Loucy (cell line): Measurements from ENCODE around the gene LIPI.
"Not testable (repeated sequence)": the region's sequence is repeated elsewhere in the genome, so short reads cannot be mapped to it uniquely, and the experiment has no call there.

Source experiments
- H2AFZ ChIP-seq: fragments of 200-600 bp; sonication (generic); 2 replicates; pipeline ENCODE4 v1.6.0; 2016; ENCODE audit warnings: antibody characterized with exemption, mild to moderate bottlenecking, low read length, moderate library complexity
- H3F3A ChIP-seq: fragments of 200-600 bp; 2 replicates; pipeline ENCODE4 v1.6.0; 2016; ENCODE audit warnings: antibody characterized with exemption, low read depth, mild to moderate bottlenecking
- H3K27me3 ChIP-seq: fragments of 200-600 bp; sonication (generic); 2 replicates; pipeline ENCODE4 v1.6.1; 2014; ENCODE audit warnings: low read length, mild to moderate bottlenecking; ENCODE audit not compliant: insufficient read depth, poor library complexity, severe bottlenecking
- H3K36me3 ChIP-seq: fragments of 200-600 bp; sonication (generic); 2 replicates; pipeline ENCODE4 v1.6.1; 2016; ENCODE audit warnings: low read length; ENCODE audit not compliant: insufficient read depth
- H3K4me1 ChIP-seq: fragments of 200-600 bp; sonication (generic); 2 replicates; pipeline ENCODE4 v1.5.1; 2014; ENCODE audit warnings: low read length, mild to moderate bottlenecking; ENCODE audit not compliant: insufficient read depth, poor library complexity, severe bottlenecking
- H3K4me2 ChIP-seq: fragments of 200-600 bp; sonication (generic); 2 replicates; pipeline ENCODE4 v1.6.0; 2014; ENCODE audit warnings: antibody characterized with exemption, low read length, low read depth, mild to moderate bottlenecking; ENCODE audit not compliant: poor library complexity, severe bottlenecking
- H3K4me3 ChIP-seq: fragments of 200-600 bp; sonication (generic); 2 replicates; pipeline ENCODE4 v1.5.1; 2014; ENCODE audit warnings: low read length, mild to moderate bottlenecking, mixed read lengths; ENCODE audit not compliant: poor library complexity, severe bottlenecking
- H3K79me2 ChIP-seq: fragments of 200-600 bp; sonication (generic); 2 replicates; pipeline ENCODE4 v1.6.1; 2014; ENCODE audit warnings: low read length; ENCODE audit not compliant: insufficient read depth
- H3K9ac ChIP-seq: fragments of 200-600 bp; sonication (generic); 2 replicates; pipeline ENCODE4 v1.6.0; 2014; ENCODE audit warnings: mild to moderate bottlenecking, low read depth, low read length, moderate library complexity; ENCODE audit not compliant: poor library complexity, severe bottlenecking
- H3K9me2 ChIP-seq: fragments of 200-600 bp; sonication (generic); replicated peaks from 2 replicates; pipeline ENCODE4 v1.6.1; 2016; ENCODE audit warnings: low read depth, low read length, mixed read lengths
- H3K9me3 ChIP-seq: fragments of 200-600 bp; sonication (generic); 2 replicates; pipeline ENCODE4 v1.6.1; 2014; ENCODE audit warnings: mild to moderate bottlenecking, antibody characterized with exemption, low read length, low read depth; ENCODE audit not compliant: insufficient read depth
- H4K20me1 ChIP-seq: fragments of 200-600 bp; sonication (generic); 2 replicates; pipeline ENCODE4 v1.6.0; 2014; ENCODE audit warnings: antibody characterized with exemption, low read length, mild to moderate bottlenecking; ENCODE audit not compliant: insufficient read depth, poor library complexity, severe bottlenecking
- EZH2phosphoT487 ChIP-seq: fragments of 200-600 bp; IDR thresholded peaks from 2 replicates; pipeline ENCODE4 v1.6.1; 2018; ENCODE audit warnings: antibody characterized with exemption, mild to moderate bottlenecking, moderate library complexity, borderline replicate concordance
- TF ChIP-seq, protein P1 (sequence below): fragments of 200-600 bp; sonication (generic); conservative IDR thresholded peaks from 2 replicates; pipeline ENCODE4 v1.5.1; 2014; ENCODE audit warnings: mild to moderate bottlenecking, antibody characterized with exemption, low read length

Gene LIPI

DNA sequence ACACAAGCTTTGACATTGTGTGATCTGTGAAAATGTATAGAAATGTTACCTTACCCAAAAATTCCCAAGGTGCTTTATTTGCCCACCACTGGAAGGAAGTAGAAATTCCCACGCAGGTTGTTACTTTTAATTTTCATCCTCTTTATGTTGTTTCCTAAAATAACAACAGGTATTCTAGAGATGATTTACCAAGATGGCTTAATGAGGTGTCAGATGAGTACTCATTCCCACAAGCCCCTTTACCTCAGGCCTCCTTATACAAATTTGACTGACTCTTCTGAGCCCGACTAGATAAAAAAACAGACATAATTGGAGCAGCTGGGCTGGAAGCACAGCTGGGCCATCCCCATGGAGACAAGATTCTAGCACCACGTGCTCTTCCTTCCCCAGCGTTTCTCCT, 114.6 kb downstream of the LIPI start:
- Histone ChIP-seq H3K4me1 (no peaks in the 10 kb centered on the region), H3K9ac (no peak overlapping the region), H3K9me3 (no peaks in the 10 kb centered on the region), H4K20me1 (no peaks in the 10 kb centered on the region), H3K4me2 (no peak overlapping the region), H3K36me3 (peaks cover 12% of the 10 kb centered on the region; the same call in 1 of the 2 replicates), H3K27me3 (no peaks in the 10 kb centered on the region), H3K79me2 (no peaks in the 10 kb centered on the region), H3K9me2 (no peaks in the 10 kb centered on the region), H3F3A (no peaks in the 10 kb centered on the region), H2AFZ (no peak overlapping the region), H3K4me3 (no peak overlapping the region)
- TF ChIP-seq EZH2phosphoT487: no peak

DNA sequence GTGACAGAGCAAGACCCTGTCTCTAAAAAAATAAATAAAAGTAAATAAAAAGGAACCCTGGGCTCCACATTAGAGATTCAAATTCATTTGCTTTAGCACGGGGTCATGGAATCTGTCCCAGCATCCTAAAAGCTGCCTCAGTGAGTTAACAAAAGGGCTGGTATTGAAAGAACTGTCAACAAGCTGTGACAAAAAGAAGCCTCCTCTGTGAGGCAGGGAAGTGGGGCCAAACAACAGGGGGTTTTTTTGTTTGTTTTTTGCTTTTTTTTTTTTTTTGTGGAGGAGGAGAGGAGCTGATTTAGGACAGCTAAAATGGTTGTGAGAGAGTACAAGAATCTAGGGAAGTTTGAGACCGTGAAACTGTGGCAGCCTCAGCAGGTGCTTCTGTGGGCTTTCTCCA, 115.7 kb downstream of the LIPI start:
- TF ChIP-seq, protein P1, sequence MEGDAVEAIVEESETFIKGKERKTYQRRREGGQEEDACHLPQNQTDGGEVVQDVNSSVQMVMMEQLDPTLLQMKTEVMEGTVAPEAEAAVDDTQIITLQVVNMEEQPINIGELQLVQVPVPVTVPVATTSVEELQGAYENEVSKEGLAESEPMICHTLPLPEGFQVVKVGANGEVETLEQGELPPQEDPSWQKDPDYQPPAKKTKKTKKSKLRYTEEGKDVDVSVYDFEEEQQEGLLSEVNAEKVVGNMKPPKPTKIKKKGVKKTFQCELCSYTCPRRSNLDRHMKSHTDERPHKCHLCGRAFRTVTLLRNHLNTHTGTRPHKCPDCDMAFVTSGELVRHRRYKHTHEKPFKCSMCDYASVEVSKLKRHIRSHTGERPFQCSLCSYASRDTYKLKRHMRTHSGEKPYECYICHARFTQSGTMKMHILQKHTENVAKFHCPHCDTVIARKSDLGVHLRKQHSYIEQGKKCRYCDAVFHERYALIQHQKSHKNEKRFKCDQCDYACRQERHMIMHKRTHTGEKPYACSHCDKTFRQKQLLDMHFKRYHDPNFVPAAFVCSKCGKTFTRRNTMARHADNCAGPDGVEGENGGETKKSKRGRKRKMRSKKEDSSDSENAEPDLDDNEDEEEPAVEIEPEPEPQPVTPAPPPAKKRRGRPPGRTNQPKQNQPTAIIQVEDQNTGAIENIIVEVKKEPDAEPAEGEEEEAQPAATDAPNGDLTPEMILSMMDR: no peak
- no peak for TF ChIP-seq EZH2phosphoT487
- no peaks in the 10 kb centered on the region for H3F3A ChIP-seq
- no peaks in the 10 kb centered on the region for H3K9me2 ChIP-seq
- H3K27me3 ChIP-seq: no peaks in the 10 kb centered on the region
- H2AFZ ChIP-seq: no peak overlapping the region
- H3K9me3 ChIP-seq: no peaks in the 10 kb centered on the region
- no peaks in the 10 kb centered on the region for H3K4me1 ChIP-seq
- H3K79me2 ChIP-seq: no peaks in the 10 kb centered on the region
- no peak overlapping the region for H3K4me3 ChIP-seq
- H3K4me2 ChIP-seq: no peak overlapping the region
- no peak overlapping the region for H3K9ac ChIP-seq
- no peaks in the 10 kb centered on the region for H4K20me1 ChIP-seq
- peaks cover 12% of the 10 kb centered on the region; the same call in 1 of the 2 replicates for H3K36me3 ChIP-seq

DNA sequence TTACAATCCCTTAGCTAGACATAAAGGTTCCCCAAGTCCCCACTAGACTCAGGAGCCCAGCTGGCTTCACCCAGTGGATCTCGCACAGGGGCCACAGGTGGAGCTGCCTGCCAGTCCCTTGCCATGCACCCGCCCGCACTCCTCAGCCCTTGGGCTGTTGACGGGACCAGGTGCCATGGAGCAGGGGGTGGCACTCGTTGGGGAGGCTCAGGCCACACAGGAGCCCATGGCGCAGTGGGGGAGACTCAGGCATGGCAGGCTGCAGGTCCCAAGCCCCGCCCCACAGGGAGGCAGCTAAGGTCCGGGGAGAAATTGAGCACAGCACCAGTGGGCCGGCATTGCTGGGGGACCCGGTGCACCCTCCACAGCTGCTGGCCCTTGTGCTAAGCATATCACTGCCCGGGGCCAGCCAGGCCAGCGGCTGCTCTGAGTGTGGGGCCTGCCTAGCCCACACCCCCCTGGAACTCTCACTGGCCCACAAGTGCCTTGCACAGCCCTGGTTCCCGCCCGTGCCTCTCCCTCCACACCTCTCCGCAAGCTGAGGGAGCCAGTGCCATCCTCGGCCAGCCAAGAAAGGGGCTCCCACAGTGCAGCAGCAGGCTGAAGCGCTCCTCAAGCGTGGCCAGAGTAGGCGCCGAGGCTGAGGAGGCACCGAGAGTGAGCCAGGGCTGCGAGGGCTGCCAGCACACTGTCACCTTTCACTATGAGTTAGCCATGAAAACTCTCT, 117.8 kb downstream of the LIPI start:
- Histone ChIP-seq H3K79me2 (no peaks in the 10 kb centered on the region), H3K9ac (no peak overlapping the region), H3K27me3 (no peaks in the 10 kb centered on the region), H3K9me2 (no peaks in the 10 kb centered on the region), H3K4me1 (no peaks in the 10 kb centered on the region), H4K20me1 (no peaks in the 10 kb centered on the region), H3K4me3 (no peak overlapping the region), H3K9me3 (no peaks in the 10 kb centered on the region), H3F3A (no peaks in the 10 kb centered on the region), H2AFZ (no peak overlapping the region), H3K36me3 (peaks cover 8% of the 10 kb centered on the region; the same call in 1 of the 2 replicates), H3K4me2 (no peak overlapping the region)
- TF ChIP-seq, protein P1: no peak
- no peak for TF ChIP-seq EZH2phosphoT487

DNA sequence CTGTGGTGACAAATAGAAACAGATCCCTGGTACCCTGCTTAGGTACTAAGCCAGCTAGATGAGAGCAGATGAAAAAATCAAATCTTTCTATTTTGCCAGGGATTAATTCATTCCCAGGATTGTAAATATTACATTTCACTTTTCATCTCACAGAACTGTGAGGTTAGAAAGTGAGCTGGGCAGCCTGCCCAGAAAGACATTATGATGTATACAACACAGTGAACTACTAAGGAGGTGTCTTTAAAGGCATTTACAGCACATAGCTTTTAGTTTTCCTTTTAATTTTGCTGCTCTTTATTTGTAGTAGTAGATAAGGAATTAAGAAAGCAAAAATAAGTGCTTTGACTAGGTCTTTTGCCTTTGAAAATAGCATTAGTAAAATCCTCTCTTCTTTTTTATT, 120.6 kb downstream of the LIPI start:
- not testable (repeated sequence) for H3K36me3 ChIP-seq, H4K20me1 ChIP-seq, H3K9me2 ChIP-seq, H3K79me2 ChIP-seq, H3K27me3 ChIP-seq, H3K4me1 ChIP-seq, H3K4me2 ChIP-seq, H3K4me3 ChIP-seq, H3K9me3 ChIP-seq, H3K9ac ChIP-seq, H3F3A ChIP-seq, H2AFZ ChIP-seq
